ENCODE results near the gene THEM5. TPM values are rescaled to one million over a fixed set of nuclear protein-coding genes. Genes with fewer than 3 reads are reported as not detected.

Gene THEM5
- total RNA-seq, 4 donors from 2014 or later: not detected

DNA sequence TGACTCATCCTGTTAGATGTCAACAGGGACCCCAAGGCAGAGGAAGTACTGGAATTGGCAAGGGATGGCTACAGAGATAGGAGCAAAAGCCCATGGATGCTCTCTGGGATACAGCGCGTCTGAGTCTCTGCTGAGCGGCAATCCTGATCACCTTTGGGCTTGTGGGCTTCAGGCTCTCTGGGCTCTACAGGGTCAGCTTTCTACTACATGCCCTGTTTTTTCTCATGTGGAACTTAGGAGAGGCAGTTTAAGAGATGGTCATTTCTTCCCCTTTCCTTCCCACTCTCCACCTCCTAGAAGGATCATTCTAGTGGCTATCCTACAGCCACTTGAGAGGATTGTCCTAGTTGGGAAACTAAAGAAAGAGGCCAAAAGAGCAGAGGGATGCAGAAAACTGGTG, 49.6 kb downstream of the THEM5 start:
- Histone ChIP-seq H3K27ac (no peak overlapping the region), H3K36me3 (peaks cover 0 to 10% (median 0%) of the 10 kb centered on the region in 3 donors), H3K9me3 (no peaks in the 10 kb centered on the region), H3K4me1 (no peaks in the 10 kb centered on the region), H3K4me3 (no peak overlapping the region), H3K27me3 (no peaks in the 10 kb centered on the region)
- DNase-seq: no peak
- no peak for TF ChIP-seq POLR2A (IDR thresholded peaks at IDR 0.05)
- TF ChIP-seq, protein P1, sequence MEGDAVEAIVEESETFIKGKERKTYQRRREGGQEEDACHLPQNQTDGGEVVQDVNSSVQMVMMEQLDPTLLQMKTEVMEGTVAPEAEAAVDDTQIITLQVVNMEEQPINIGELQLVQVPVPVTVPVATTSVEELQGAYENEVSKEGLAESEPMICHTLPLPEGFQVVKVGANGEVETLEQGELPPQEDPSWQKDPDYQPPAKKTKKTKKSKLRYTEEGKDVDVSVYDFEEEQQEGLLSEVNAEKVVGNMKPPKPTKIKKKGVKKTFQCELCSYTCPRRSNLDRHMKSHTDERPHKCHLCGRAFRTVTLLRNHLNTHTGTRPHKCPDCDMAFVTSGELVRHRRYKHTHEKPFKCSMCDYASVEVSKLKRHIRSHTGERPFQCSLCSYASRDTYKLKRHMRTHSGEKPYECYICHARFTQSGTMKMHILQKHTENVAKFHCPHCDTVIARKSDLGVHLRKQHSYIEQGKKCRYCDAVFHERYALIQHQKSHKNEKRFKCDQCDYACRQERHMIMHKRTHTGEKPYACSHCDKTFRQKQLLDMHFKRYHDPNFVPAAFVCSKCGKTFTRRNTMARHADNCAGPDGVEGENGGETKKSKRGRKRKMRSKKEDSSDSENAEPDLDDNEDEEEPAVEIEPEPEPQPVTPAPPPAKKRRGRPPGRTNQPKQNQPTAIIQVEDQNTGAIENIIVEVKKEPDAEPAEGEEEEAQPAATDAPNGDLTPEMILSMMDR (IDR thresholded peaks at IDR 0.05): no peak

DNA sequence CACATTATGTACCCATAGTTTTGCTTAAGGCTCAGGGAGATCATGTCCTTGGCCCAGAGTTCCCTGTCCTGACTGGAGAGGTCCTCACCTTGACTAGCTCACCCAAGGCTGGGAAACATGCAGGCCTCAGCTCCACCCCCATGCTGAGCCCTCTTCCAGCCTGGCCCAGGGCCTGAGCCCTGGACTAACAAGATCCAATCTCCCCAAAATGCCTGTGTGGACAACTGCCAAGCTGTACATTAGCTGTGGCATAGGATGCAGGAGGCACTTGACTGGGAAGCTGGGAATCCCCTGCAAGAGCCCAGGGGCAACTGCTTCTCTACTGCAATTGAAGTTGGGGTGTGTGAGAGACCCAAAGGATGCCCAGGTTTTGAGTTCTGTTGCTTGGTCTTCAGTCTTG, 50.3 kb downstream of the THEM5 start:
- H3K4me1 ChIP-seq: no peaks in the 10 kb centered on the region
- H3K4me3 ChIP-seq: no peak overlapping the region
- no peaks in the 10 kb centered on the region for H3K27me3 ChIP-seq
- no peak overlapping the region for H3K27ac ChIP-seq
- peak in 1 of 3 donors; percentile 21 for DNase-seq
- peaks cover 0 to 10% (median 0%) of the 10 kb centered on the region in 3 donors for H3K36me3 ChIP-seq
- TF ChIP-seq, protein P1 (IDR thresholded peaks at IDR 0.05): no peak
- TF ChIP-seq POLR2A (IDR thresholded peaks at IDR 0.05): no peak
- no peaks in the 10 kb centered on the region for H3K9me3 ChIP-seq

DNA sequence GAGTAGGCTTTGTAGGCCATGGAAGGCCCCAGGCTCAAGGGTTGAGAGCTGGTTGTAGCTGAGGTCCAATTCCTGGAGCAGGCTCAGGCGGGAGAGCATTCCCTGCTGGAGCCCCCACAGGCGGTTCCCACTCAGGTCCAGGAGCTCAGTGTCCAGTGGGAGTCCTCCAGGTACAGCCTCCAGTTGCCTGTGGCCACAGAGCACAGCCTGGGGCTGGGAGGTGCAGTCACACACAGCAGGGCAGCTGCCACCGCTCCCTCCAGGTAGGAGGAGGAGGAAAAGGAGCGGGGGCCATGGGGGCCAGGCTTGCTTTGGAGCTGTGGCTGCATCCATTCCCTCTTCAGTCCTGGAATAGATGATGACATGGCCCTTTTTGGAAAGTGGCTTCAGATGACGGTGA, 51.1 kb downstream of the THEM5 start:
- Histone ChIP-seq H3K27me3 (no peaks in the 10 kb centered on the region), H3K36me3 (peaks cover 0 to 6% (median 0%) of the 10 kb centered on the region in 3 donors), H3K9me3 (no peaks in the 10 kb centered on the region), H3K4me1 (no peaks in the 10 kb centered on the region), H3K4me3 (no peak overlapping the region), H3K27ac (no peak overlapping the region)
- TF ChIP-seq POLR2A (IDR thresholded peaks at IDR 0.05): no peak
- TF ChIP-seq, protein P1 (IDR thresholded peaks at IDR 0.05): no peak
- DNase-seq: no peak

DNA sequence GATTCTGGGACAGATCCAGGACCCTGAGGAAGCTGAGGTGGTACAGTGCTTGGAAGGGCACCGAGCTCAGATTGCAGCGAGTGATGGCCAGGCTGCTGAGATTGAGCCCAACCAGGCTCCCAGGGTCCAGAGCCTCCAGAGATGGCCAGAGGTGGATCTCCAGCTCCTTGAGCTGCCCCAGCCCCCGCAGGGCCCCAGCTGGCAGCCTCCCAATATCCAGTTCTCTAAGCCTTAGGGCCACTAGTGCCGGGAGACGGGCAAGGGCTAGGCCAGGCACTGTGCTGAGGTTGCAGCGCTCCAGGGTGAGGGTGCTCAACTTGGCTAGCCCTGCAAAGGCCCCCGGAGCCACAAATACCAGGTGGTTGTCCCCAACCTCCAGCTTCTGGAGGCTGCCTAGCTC, 51.7 kb downstream of the THEM5 start:
- Histone ChIP-seq H3K36me3 (peaks cover 0 to under 1% (median 0%) of the 10 kb centered on the region in 3 donors), H3K27me3 (no peaks in the 10 kb centered on the region), H3K9me3 (no peaks in the 10 kb centered on the region), H3K27ac (no peak overlapping the region), H3K4me3 (no peak overlapping the region), H3K4me1 (no peaks in the 10 kb centered on the region)
- no peak for TF ChIP-seq POLR2A (IDR thresholded peaks at IDR 0.05)
- TF ChIP-seq, protein P1 (IDR thresholded peaks at IDR 0.05): no peak
- no peak for DNase-seq

DNA sequence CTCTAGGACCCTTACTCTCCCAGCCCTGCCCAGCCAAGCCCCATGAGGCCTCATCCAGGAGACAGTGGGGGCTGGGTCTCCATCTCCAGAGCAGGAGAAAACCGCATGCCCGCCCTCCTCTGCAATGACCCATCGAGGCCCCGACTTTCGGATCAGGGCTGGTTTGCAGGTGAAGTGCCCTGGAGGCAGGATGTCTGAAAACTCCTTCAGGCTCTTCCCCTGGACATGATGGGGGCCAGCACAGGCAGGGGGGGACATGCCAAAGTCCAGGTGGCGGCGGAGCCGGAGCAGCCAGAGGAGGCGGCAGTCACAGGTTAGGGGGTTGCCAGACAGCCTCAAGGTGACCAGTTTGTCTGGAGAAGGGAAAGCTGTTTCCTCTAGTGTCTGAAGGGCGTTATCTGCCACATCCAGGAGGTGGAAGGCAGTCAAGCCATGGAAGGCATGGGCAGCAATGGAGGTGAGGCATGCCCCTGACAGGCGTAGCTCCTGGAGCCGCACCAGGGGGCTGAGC, 52.1 kb downstream of the THEM5 start:
- no peak for DNase-seq
- no peak overlapping the region for H3K4me3 ChIP-seq
- TF ChIP-seq, protein P1 (IDR thresholded peaks at IDR 0.05): no peak
- TF ChIP-seq POLR2A (IDR thresholded peaks at IDR 0.05): no peak
- H3K4me1 ChIP-seq: no peaks in the 10 kb centered on the region
- no peak overlapping the region for H3K27ac ChIP-seq
- no peaks in the 10 kb centered on the region for H3K36me3 ChIP-seq
- H3K27me3 ChIP-seq: no peaks in the 10 kb centered on the region
- no peaks in the 10 kb centered on the region for H3K9me3 ChIP-seq

DNA sequence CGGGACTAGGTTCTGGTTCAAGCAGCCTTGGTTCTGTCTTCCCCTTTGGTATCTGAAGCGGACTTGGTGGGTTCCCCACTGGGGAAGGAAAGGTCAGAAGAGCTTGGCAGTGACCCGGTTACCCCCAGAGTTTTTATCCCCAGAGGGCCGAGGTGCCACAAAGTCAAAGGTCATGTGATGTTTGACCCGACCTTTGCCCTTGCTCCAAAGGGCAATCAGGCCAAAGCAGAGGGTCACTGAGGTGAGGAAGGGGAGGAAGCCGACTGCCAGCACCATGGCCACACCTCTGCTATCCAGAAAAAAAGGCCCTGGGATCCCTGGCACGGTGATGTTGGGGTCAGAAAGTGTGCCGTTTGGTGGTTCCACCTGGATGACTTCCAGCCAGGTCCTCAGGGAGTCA, 52.7 kb downstream of the THEM5 start:
- Histone ChIP-seq H3K4me3 (no peak overlapping the region), H3K4me1 (no peaks in the 10 kb centered on the region), H3K27me3 (no peaks in the 10 kb centered on the region), H3K27ac (no peak overlapping the region), H3K9me3 (no peaks in the 10 kb centered on the region), H3K36me3 (no peaks in the 10 kb centered on the region)
- TF ChIP-seq, protein P1 (IDR thresholded peaks at IDR 0.05): no peak
- no peak for TF ChIP-seq POLR2A (IDR thresholded peaks at IDR 0.05)
- DNase-seq: no peak

All from Peyer's patch (tissue), 4 donors.